Effector memory CD4-positive, alpha-beta T cell (primary cell): ENCODE measurements around the gene ASCC1.

ENCODE experiments used
- DNase-seq, 3 donors: peaks; one replicate each; pipeline ENCODE4 v3.0.0-alpha.2; 2020
- H3K27ac ChIP-seq: 2 replicates; pipeline ENCODE4 v1.7.0; 2013; ENCODE audit warnings: mild to moderate bottlenecking, low read length, moderate library complexity; ENCODE audit not compliant: insufficient read depth, poor library complexity, severe bottlenecking
- H3K27me3 ChIP-seq: replicated peaks from 2 replicates; pipeline ENCODE4 v1.7.0; 2013; ENCODE audit warnings: mild to moderate bottlenecking, low read length; ENCODE audit not compliant: insufficient read depth, control insufficient read depth, poor library complexity, severe bottlenecking
- H3K36me3 ChIP-seq: 2 replicates; pipeline ENCODE4 v1.7.0; 2013; ENCODE audit warnings: mild to moderate bottlenecking, low read length, moderate library complexity; ENCODE audit not compliant: control insufficient read depth, insufficient read depth
- H3K4me1 ChIP-seq: 2 replicates; pipeline ENCODE4 v1.7.0; 2013; ENCODE audit warnings: low read length, mild to moderate bottlenecking; ENCODE audit not compliant: control insufficient read depth, insufficient read depth, poor library complexity, severe bottlenecking
- H3K4me3 ChIP-seq: 2 replicates; pipeline ENCODE4 v1.7.0; 2013; ENCODE audit warnings: low read length, low read depth, mild to moderate bottlenecking; ENCODE audit not compliant: insufficient read depth, poor library complexity, severe bottlenecking
- H3K9me3 ChIP-seq: 2 replicates; pipeline ENCODE4 v1.7.0; 2013; ENCODE audit warnings: mild to moderate bottlenecking, low read length, moderate library complexity; ENCODE audit not compliant: control insufficient read depth

Gene ASCC1

GRCh38 chr10:72248468-72249151, 32.5 kb upstream of the ASCC1 start:
- Histone ChIP-seq H3K36me3 (no peaks in the 10 kb centered on the region), H3K27ac (peak overlapping the region; percentile 62), H3K9me3 (no peaks in the 10 kb centered on the region), H3K27me3 (no peaks in the 10 kb centered on the region), H3K4me3 (peak overlapping the region; percentile 19), H3K4me1 (peaks cover 74% of the 10 kb centered on the region)
- peak; percentile 43 to 55 (median 51) for DNase-seq

- Histone ChIP-seq H3K9me3 (no peaks in the 10 kb centered on the region), H3K4me1 (peaks cover 75% of the 10 kb centered on the region), H3K4me3 (no peak overlapping the region), H3K27ac (no peak overlapping the region), H3K27me3 (no peaks in the 10 kb centered on the region), H3K36me3 (no peaks in the 10 kb centered on the region)
- no peak for DNase-seq
Measured at GRCh38 chr10:72245949-72246525, 30.0 kb upstream of the ASCC1 start.

GRCh38 chr10:72244573-72245038, 28.5 kb upstream of the ASCC1 start:
- H3K27ac ChIP-seq, result no peak overlapping the region
- peaks cover 62% of the 10 kb centered on the region for H3K4me1 ChIP-seq
- no peaks in the 10 kb centered on the region for H3K27me3 ChIP-seq
- H3K4me3 ChIP-seq, result no peak overlapping the region
- H3K9me3 ChIP-seq, result no peaks in the 10 kb centered on the region
- no peak for DNase-seq
- no peaks in the 10 kb centered on the region for H3K36me3 ChIP-seq

GRCh38 chr10:72243822-72244437, 27.9 kb upstream of the ASCC1 start:
- Histone ChIP-seq H3K36me3 (no peaks in the 10 kb centered on the region), H3K27ac (no peak overlapping the region), H3K9me3 (no peaks in the 10 kb centered on the region), H3K27me3 (no peaks in the 10 kb centered on the region), H3K4me1 (peaks cover 58% of the 10 kb centered on the region), H3K4me3 (no peak overlapping the region)
- no peak for DNase-seq

- no peaks in the 10 kb centered on the region for H3K9me3 ChIP-seq
- no peaks in the 10 kb centered on the region for H3K27me3 ChIP-seq
- no peak for DNase-seq
- H3K4me1 ChIP-seq, result peaks cover 46% of the 10 kb centered on the region
- H3K27ac ChIP-seq, result no peak overlapping the region
- no peak overlapping the region for H3K4me3 ChIP-seq
- H3K36me3 ChIP-seq, result no peaks in the 10 kb centered on the region
Measured at GRCh38 chr10:72242675-72243074, 26.6 kb upstream of the ASCC1 start.

- Histone ChIP-seq H3K4me1 (peaks cover 37% of the 10 kb centered on the region), H3K9me3 (no peaks in the 10 kb centered on the region), H3K27ac (no peak overlapping the region), H3K4me3 (no peak overlapping the region), H3K36me3 (peaks cover 2% of the 10 kb centered on the region), H3K27me3 (no peaks in the 10 kb centered on the region)
- no peak for DNase-seq
Measured at GRCh38 chr10:72241691-72242252, 25.7 kb upstream of the ASCC1 start.

- H3K4me3 ChIP-seq, result no peak overlapping the region
- H3K4me1 ChIP-seq, result peaks cover 25% of the 10 kb centered on the region
- no peak for DNase-seq
- H3K27ac ChIP-seq, result no peak overlapping the region
- peaks cover 14% of the 10 kb centered on the region for H3K36me3 ChIP-seq
- H3K27me3 ChIP-seq, result no peaks in the 10 kb centered on the region
- H3K9me3 ChIP-seq, result no peaks in the 10 kb centered on the region
Measured at GRCh38 chr10:72240371-72240770, 24.3 kb upstream of the ASCC1 start.

- H3K36me3 ChIP-seq, result peaks cover 19% of the 10 kb centered on the region
- H3K27ac ChIP-seq, result no peak overlapping the region
- DNase-seq, result no peak
- no peak overlapping the region for H3K4me3 ChIP-seq
- H3K27me3 ChIP-seq, result no peaks in the 10 kb centered on the region
- H3K9me3 ChIP-seq, result no peaks in the 10 kb centered on the region
- peaks cover 16% of the 10 kb centered on the region for H3K4me1 ChIP-seq
Measured at GRCh38 chr10:72239409-72239808, 23.3 kb upstream of the ASCC1 start.

- Histone ChIP-seq H3K36me3 (peaks cover 26% of the 10 kb centered on the region), H3K27ac (no peak overlapping the region), H3K27me3 (no peaks in the 10 kb centered on the region), H3K9me3 (no peaks in the 10 kb centered on the region), H3K4me1 (peaks cover 8% of the 10 kb centered on the region), H3K4me3 (no peak overlapping the region)
- no peak for DNase-seq
Measured at GRCh38 chr10:72238392-72239175, 22.5 kb upstream of the ASCC1 start.
